ENCODE measurements around the gene MBLAC1. TPM values are rescaled to one million over a fixed set of nuclear protein-coding genes. Genes with fewer than 3 reads are reported as not detected.

MBLAC1 gene
- total and polyA plus RNA-seq, 4 donors, result 1.4 to 2.3 (median 1.8) TPM

DNA sequence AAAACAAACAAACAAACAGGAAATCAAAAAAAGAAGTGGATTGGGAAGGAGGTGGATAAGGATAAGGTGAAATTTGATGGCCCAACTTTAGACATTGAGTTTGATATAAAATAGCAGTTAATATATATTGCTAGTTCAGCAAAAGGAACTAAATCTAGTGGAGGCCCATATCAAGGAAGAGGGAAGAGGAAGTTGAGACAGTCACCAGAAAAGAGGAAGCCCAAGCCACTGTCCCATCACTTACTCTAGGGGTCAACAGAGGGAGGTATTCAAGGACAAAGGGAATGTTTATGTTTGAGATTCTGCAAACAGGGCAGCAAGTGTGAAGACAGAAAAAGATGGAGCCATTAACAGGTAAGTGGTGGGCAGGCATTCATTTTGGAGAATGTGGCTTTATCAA is 25.6 kb downstream of the MBLAC1 start:
- DNase-seq (no peak), ATAC-seq (ENCODE audit: low FRiP score) (no peak)
- intact Hi-C loops (cut with DNase I), result no loop called here
- H3K27me3 ChIP-seq (ENCODE audit: control insufficient read depth in 1 of 2, insufficient read depth in 2 of 2, low read length in 1 of 2), result no peaks in the 10 kb centered on the region
- no peak overlapping the region for H3K27ac ChIP-seq (ENCODE audit: low read depth in 1 of 2, low read length in 2 of 2)
- H3K9me3 ChIP-seq (ENCODE audit: control insufficient read depth, low read length), result no peaks in the 10 kb centered on the region
- H3K4me1 ChIP-seq (ENCODE audit: control insufficient read depth in 1 of 2, insufficient read depth in 2 of 2, low read length in 2 of 2), result no peaks in the 10 kb centered on the region
- no peak overlapping the region for H3K4me3 ChIP-seq (ENCODE audit: low read length in 2 of 2)
- H3K36me3 ChIP-seq (ENCODE audit: control insufficient read depth in 1 of 2, insufficient read depth in 2 of 2, low read length in 1 of 2), result no peaks in the 10 kb centered on the region

DNA sequence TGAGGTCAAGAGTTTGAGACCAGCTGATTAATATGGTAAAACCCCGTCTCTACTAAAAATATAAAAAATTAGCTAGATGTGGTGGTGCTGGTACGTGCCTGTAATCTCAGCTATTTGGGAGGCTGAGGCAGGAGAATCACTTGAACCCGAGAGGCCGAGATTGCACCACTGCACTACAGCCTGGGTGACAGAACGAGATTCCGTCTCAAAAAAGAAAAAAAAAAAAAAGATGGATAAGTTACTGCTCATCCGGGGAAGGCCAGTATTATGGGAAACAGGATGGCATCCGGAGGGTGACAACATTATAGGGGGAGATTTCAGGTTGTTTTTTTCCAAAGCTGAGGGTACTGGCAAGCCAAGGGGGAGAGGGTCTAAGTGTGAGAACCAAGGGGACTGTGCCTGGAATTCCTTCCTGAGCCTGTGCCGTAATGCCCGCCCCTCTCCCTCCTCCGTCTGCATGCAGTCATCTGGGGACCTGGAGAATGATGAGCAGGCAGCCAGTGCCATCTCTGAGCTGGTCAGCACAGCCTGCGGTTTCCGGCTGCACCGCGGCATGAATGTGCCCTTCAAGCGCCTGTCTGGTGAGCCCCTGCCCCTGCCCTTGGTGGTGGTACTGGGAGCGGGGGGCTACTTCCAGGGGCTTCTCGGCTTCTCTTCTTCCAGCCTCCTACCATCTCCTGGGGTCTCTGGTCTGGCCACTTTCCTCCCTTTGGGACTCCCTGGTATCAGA is 26.3 kb downstream of the MBLAC1 start:
- no peak overlapping the region for H3K27ac ChIP-seq (ENCODE audit: low read depth in 1 of 2, low read length in 2 of 2)
- no peak overlapping the region for H3K4me3 ChIP-seq (ENCODE audit: low read length in 2 of 2)
- H3K9me3 ChIP-seq (ENCODE audit: control insufficient read depth, low read length), result no peaks in the 10 kb centered on the region
- H3K4me1 ChIP-seq (ENCODE audit: control insufficient read depth in 1 of 2, insufficient read depth in 2 of 2, low read length in 2 of 2), result no peaks in the 10 kb centered on the region
- DNase-seq (no peak), ATAC-seq (ENCODE audit: low FRiP score) (no peak)
- intact Hi-C loops (cut with DNase I), result no loop called here
- no peaks in the 10 kb centered on the region for H3K36me3 ChIP-seq (ENCODE audit: control insufficient read depth in 1 of 2, insufficient read depth in 2 of 2, low read length in 1 of 2)
- no peaks in the 10 kb centered on the region for H3K27me3 ChIP-seq (ENCODE audit: control insufficient read depth in 1 of 2, insufficient read depth in 2 of 2, low read length in 1 of 2)
- WGBS, 2 donors, result 86% methylated on average over 18 of the region's 18 CpGs

DNA sequence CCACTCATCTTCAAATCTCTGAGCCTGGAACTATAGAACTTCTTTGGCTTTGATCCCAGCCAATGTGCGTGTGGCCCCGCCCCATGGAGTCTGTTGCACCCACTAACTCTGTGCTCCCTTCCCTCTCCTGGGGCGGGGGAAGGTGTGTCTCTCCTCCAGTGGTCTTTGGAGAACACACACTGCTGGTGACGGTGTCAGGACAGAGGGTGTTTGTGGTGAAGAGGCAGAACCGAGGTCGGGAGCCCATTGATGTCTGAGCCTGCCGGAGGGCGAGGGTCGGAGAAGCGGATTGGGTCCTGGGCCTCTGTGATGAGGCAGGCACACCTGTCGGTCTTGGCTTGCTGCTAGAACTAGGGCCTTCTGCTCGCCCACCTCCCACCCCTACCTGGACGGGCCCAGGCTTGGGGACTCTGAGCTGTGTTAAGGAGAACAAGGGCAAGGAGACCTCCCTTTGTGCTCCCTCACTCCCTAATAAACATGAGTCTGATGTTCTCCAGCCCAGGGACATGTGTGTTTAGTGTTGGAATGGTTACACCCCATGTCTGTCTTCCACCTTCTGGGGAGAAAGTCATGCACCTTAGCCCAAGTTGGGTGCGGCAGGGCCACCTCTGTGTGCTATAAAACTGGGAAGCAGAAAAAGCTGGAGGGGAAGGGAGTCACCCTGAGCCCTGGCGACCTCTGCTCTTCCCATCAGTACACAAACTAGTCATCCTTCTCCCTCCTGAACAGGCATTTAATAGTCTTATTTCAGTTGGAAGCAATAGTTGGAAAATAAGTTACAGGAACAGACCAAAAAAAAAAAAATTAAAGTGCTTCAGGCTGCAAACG is 27.2 kb downstream of the MBLAC1 start:
- H3K4me3 ChIP-seq (ENCODE audit: low read length in 2 of 2), result no peak overlapping the region
- intact Hi-C loops (cut with DNase I), result no loop called here
- H3K4me1 ChIP-seq (ENCODE audit: control insufficient read depth in 1 of 2, insufficient read depth in 2 of 2, low read length in 2 of 2), result no peaks in the 10 kb centered on the region
- H3K27me3 ChIP-seq (ENCODE audit: control insufficient read depth in 1 of 2, insufficient read depth in 2 of 2, low read length in 1 of 2), result no peaks in the 10 kb centered on the region
- ATAC-seq (ENCODE audit: low FRiP score) (no peak), DNase-seq (no peak)
- H3K27ac ChIP-seq (ENCODE audit: low read depth in 1 of 2, low read length in 2 of 2), result no peak overlapping the region
- H3K36me3 ChIP-seq (ENCODE audit: control insufficient read depth in 1 of 2, insufficient read depth in 2 of 2, low read length in 1 of 2), result no peaks in the 10 kb centered on the region
- WGBS, 2 donors, result 79 to 80% methylated on average over 16 of the region's 16 CpGs
- H3K9me3 ChIP-seq (ENCODE audit: control insufficient read depth, low read length), result no peaks in the 10 kb centered on the region

DNA sequence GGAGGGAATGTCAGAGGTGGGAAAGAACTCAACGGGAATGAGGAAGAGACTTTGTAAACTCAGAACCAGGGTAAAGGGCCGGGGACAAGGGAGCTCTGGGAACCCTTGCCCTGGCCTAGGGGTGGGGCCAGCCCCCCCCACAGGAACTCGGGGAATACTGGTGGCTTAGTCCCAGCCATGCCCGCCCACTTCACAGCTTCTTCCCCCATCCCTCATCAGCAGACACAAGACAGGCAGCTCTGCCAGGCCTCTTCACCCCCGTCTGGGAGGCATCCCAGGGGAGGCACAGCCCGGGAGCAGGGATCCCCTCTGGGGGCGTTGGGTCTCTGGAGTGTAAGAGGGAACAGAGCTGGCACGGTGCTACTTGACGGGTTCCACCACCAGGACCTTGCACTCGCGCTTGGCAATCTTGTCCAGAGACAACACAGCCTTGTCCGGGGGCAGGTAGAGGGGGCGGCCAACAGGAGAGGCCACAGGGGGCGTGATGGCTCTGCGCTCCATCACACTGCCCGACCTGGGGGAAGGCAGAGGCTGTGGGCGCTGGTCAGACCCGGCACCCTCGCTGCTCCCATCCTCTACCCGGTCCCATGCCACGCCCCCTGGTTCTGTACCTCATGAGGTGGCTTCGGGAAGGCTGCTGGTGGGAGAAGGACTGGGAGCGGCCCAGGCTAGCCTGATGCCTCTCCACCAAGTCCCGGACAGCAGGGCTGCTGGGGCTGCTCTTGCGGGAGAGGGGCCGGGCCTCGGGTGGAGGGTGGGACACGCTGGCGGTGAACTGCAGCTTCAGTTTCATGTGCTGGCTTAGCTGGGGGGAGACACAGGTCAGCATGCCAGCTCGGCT is 28.1 kb downstream of the MBLAC1 start:
- Histone ChIP-seq H3K27me3 (ENCODE audit: control insufficient read depth in 1 of 2, insufficient read depth in 2 of 2, low read length in 1 of 2) (no peaks in the 10 kb centered on the region), H3K4me1 (ENCODE audit: control insufficient read depth in 1 of 2, insufficient read depth in 2 of 2, low read length in 2 of 2) (no peaks in the 10 kb centered on the region), H3K4me3 (ENCODE audit: low read length in 2 of 2) (no peak overlapping the region), H3K27ac (ENCODE audit: low read depth in 1 of 2, low read length in 2 of 2) (no peak overlapping the region), H3K9me3 (ENCODE audit: control insufficient read depth, low read length) (no peaks in the 10 kb centered on the region), H3K36me3 (ENCODE audit: control insufficient read depth in 1 of 2, insufficient read depth in 2 of 2, low read length in 1 of 2) (no peaks in the 10 kb centered on the region)
- ATAC-seq (ENCODE audit: low FRiP score) (no peak), DNase-seq (no peak)
- WGBS, 2 donors, result 59 to 66% methylated on average over 28 to 30 of the region's 30 CpGs
- intact Hi-C loops (cut with DNase I), result no loop called here

DNA sequence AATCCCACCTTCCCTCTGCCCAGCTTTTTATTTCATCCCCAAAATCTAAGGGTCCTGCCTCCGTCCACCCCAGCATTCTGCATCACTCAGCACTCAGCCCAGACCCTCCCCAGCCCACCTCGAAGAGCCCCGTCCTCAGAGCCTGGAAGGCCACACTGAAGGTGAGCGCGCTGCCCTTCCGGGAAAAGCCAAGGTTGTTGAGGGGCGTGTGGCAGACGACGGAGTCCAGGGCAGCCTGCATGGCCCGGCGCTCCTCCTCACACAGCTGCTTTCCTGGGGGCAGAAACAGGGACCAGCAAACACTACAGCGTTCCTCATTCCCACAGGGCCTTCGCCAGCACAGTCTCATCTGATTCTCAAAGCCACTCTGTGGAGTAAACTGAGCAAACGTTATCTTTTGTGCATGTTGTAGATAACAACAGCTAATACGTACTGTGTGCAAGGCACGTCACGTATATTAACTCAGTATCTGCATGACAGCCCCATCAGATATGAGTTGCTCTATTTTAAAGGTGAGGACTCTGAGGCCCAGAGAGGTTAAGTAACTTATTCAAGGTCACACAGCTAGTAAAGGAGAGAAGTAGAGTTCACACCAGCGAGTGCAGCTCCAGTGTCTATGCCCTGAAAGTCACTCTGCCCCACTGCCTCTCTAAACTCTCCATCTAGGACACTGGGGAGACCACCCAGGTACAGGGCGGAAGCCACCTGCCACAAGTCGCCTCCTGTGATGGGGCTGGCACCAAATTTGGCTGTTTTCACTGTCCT is 29.0 kb downstream of the MBLAC1 start:
- 81 to 82% methylated on average over 20 of the region's 20 CpGs for WGBS, 2 donors
- no peaks in the 10 kb centered on the region for H3K27me3 ChIP-seq (ENCODE audit: control insufficient read depth in 1 of 2, insufficient read depth in 2 of 2, low read length in 1 of 2)
- ATAC-seq (ENCODE audit: low FRiP score), result no peak
- H3K9me3 ChIP-seq (ENCODE audit: control insufficient read depth, low read length), result no peaks in the 10 kb centered on the region
- H3K4me1 ChIP-seq (ENCODE audit: control insufficient read depth in 1 of 2, insufficient read depth in 2 of 2, low read length in 2 of 2), result no peaks in the 10 kb centered on the region
- intact Hi-C loops (cut with DNase I), result no loop called here
- DNase-seq, result no peak
- H3K4me3 ChIP-seq (ENCODE audit: low read length in 2 of 2), result no peak overlapping the region
- H3K27ac ChIP-seq (ENCODE audit: low read depth in 1 of 2, low read length in 2 of 2), result no peak overlapping the region
- no peaks in the 10 kb centered on the region for H3K36me3 ChIP-seq (ENCODE audit: control insufficient read depth in 1 of 2, insufficient read depth in 2 of 2, low read length in 1 of 2)

DNA sequence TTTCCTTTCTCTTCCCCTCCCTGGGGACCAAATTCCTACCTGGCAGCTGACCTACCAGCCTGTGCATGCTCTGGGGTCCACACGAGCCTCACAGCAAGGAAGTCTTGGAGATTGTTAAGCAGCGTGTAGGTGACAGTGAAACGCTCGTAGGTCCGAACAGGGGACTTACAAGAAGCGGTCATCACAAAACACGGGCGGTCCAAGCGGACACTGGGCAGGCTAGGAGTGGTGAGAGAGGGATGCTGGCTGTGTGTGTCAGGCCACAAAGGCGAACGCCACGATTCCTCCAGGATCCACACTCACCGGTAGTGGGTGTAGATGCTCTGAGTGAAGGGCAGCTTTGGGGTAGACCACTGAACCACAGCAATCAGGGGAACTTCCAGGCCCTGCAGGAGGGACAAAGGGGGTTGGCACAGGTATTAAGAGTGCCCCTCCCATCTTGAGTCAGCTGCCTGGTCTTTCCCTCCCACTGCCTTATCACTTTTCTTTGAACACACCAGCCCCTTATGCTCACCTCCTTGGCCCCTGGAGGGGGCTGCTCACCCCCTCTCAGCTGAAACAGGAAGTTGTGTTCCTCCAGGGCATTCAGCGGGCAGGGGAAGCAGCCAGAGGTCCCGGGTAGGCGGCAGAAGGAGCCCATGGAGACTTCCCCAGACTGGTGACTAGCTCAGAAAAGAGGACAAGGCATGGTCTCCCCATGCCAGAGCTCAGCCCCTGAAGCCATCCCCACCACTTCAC is 29.7 kb downstream of the MBLAC1 start:
- intact Hi-C loops (cut with DNase I), result no loop called here
- Histone ChIP-seq H3K4me3 (ENCODE audit: low read length in 2 of 2) (no peak overlapping the region), H3K27ac (ENCODE audit: low read depth in 1 of 2, low read length in 2 of 2) (no peak overlapping the region), H3K4me1 (ENCODE audit: control insufficient read depth in 1 of 2, insufficient read depth in 2 of 2, low read length in 2 of 2) (no peaks in the 10 kb centered on the region), H3K9me3 (ENCODE audit: control insufficient read depth, low read length) (no peaks in the 10 kb centered on the region), H3K27me3 (ENCODE audit: control insufficient read depth in 1 of 2, insufficient read depth in 2 of 2, low read length in 1 of 2) (no peaks in the 10 kb centered on the region), H3K36me3 (ENCODE audit: control insufficient read depth in 1 of 2, insufficient read depth in 2 of 2, low read length in 1 of 2) (no peaks in the 10 kb centered on the region)
- WGBS, 2 donors, result 77 to 79% methylated on average over 15 to 16 of the region's 16 CpGs
- ATAC-seq (ENCODE audit: low FRiP score) (no peak), DNase-seq (no peak)

DNA sequence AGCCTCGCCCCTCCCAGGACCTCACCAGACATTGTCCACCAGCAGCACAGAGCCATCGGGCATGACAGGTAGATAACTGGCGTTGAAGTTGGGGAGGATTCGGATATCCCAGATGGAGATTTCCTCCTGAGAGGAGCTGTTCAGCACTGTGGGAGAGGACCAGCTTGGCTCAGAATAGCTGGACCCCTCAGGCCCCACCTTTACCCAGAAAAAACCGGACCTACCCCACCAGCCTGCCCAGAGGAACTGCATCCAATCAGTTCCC is 30.2 kb downstream of the MBLAC1 start:
- H3K27me3 ChIP-seq (ENCODE audit: control insufficient read depth in 1 of 2, insufficient read depth in 2 of 2, low read length in 1 of 2), result no peaks in the 10 kb centered on the region
- no peaks in the 10 kb centered on the region for H3K4me1 ChIP-seq (ENCODE audit: control insufficient read depth in 1 of 2, insufficient read depth in 2 of 2, low read length in 2 of 2)
- H3K9me3 ChIP-seq (ENCODE audit: control insufficient read depth, low read length), result no peaks in the 10 kb centered on the region
- no peak for DNase-seq
- no peak for ATAC-seq (ENCODE audit: low FRiP score)
- no peaks in the 10 kb centered on the region for H3K36me3 ChIP-seq (ENCODE audit: control insufficient read depth in 1 of 2, insufficient read depth in 2 of 2, low read length in 1 of 2)
- WGBS, 2 donors, result 67 to 74% methylated on average over 5 of the region's 5 CpGs
- no peak overlapping the region for H3K4me3 ChIP-seq (ENCODE audit: low read length in 2 of 2)
- intact Hi-C loops (cut with DNase I), result no loop called here
- H3K27ac ChIP-seq (ENCODE audit: low read depth in 1 of 2, low read length in 2 of 2), result no peak overlapping the region

Data from aorta (tissue), 5 donors.